ENCODE data around the gene RXFP1. TPM values are rescaled to one million over a fixed set of nuclear protein-coding genes. Genes with fewer than 3 reads are reported as not detected.

The RXFP1 gene
- total RNA-seq, 2 donors from 2014 or later, result not detected

DNA sequence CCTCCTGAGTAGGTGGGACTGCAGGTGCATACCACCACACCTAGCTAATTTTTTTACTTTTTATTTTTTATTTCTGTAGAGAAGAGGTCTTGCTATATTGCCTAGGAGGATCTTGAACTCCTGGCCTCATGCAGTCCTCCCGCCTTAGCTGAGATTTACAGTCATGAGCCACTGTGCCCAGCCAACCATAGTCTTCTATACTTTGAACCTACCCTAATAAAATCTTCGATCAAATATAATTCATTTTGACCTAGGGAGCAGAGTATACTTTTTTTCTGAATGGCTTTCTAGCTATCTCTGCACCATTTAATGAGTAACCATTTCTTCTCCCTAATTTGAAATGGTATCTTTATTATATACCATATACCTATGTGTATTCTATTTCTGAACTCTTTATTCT lies 157.1 kb downstream of the RXFP1 start:
- WGBS, 2 donors, result 95% methylated on average over 2 of the region's 2 CpGs
- Histone ChIP-seq H3K4me1 (peaks cover 4% of the 10 kb centered on the region), H3K36me3 (replicated peaks in 1 of 2; ENCODE audit: insufficient read depth in 1 of 2, low read depth in 2 of 2) (no peaks in the 10 kb centered on the region), H3K9me3 (no peaks in the 10 kb centered on the region), H3K27ac (no peak overlapping the region), H3K27me3 (no peaks in the 10 kb centered on the region), H3K4me3 (no peak overlapping the region)
- no peak for TF ChIP-seq POLR2A (IDR thresholded peaks at IDR 0.05)
- TF ChIP-seq, protein P1, sequence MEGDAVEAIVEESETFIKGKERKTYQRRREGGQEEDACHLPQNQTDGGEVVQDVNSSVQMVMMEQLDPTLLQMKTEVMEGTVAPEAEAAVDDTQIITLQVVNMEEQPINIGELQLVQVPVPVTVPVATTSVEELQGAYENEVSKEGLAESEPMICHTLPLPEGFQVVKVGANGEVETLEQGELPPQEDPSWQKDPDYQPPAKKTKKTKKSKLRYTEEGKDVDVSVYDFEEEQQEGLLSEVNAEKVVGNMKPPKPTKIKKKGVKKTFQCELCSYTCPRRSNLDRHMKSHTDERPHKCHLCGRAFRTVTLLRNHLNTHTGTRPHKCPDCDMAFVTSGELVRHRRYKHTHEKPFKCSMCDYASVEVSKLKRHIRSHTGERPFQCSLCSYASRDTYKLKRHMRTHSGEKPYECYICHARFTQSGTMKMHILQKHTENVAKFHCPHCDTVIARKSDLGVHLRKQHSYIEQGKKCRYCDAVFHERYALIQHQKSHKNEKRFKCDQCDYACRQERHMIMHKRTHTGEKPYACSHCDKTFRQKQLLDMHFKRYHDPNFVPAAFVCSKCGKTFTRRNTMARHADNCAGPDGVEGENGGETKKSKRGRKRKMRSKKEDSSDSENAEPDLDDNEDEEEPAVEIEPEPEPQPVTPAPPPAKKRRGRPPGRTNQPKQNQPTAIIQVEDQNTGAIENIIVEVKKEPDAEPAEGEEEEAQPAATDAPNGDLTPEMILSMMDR (IDR thresholded peaks at IDR 0.05), result no peak
- no peak for ATAC-seq
- intact Hi-C loops (cut with DNase I), result no loop called here
- no peak for DNase-seq

DNA sequence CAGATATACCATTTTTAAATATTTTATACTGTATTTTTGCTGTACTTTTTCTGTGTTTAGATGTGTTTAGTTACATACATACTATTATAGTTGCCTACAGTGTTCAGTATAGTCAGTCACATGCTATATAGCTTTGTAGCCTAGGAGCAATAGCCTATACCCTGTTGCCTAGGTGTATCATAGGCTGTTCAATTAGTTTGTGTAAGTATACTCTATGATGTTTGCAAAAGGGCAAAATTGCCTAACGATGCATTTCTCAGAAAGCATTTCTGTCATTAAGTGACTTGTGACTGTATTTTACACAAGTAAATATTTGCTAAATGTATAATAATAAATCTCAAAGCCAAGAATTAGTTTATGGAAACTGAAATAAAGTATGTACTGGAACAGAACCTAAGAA lies 159.9 kb downstream of the RXFP1 start:
- WGBS, 2 donors, result 73 to 74% methylated on average over 1 of the region's 1 CpG
- H3K4me3 ChIP-seq, result no peak overlapping the region
- no peaks in the 10 kb centered on the region for H3K9me3 ChIP-seq
- peaks cover 0 to 3% of the 10 kb centered on the region in 2 donors for H3K36me3 ChIP-seq (replicated peaks in 1 of 2; ENCODE audit: insufficient read depth in 1 of 2, low read depth in 2 of 2)
- peaks cover 3% of the 10 kb centered on the region for H3K4me1 ChIP-seq
- no peak for ATAC-seq
- no peak overlapping the region for H3K27ac ChIP-seq
- TF ChIP-seq POLR2A (IDR thresholded peaks at IDR 0.05), result no peak
- TF ChIP-seq, protein P1 (IDR thresholded peaks at IDR 0.05), result no peak
- intact Hi-C loops (cut with DNase I), result no loop called here
- no peak for DNase-seq
- H3K27me3 ChIP-seq, result no peaks in the 10 kb centered on the region

DNA sequence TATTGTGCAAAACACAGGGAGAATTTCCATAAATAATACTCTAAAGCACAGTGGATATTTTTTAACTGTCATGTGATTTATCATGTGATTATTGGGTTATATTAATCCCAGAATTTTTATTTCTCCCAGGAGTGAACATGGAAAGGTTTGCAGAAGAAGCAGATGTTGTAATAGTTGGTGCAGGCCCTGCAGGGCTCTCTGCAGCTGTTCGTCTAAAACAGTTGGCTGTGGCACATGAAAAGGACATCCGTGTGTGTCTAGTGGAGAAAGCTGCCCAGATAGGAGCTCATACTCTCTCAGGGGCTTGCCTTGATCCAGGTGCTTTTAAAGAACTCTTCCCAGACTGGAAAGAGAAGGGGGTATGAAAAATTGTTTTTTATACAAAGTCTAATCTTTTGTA lies 160.4 kb downstream of the RXFP1 start:
- H3K36me3 ChIP-seq (replicated peaks in 1 of 2; ENCODE audit: insufficient read depth in 1 of 2, low read depth in 2 of 2), result peaks cover 0 to 3% of the 10 kb centered on the region in 2 donors
- 82 to 91% methylated on average over 2 of the region's 2 CpGs for WGBS, 2 donors
- intact Hi-C loops (cut with DNase I), result no loop called here
- no peak overlapping the region for H3K4me3 ChIP-seq
- TF ChIP-seq, protein P1 (IDR thresholded peaks at IDR 0.05), result no peak
- TF ChIP-seq POLR2A (IDR thresholded peaks at IDR 0.05), result no peak
- DNase-seq, result no peak
- H3K9me3 ChIP-seq, result no peaks in the 10 kb centered on the region
- ATAC-seq, result no peak
- no peak overlapping the region for H3K27ac ChIP-seq
- H3K4me1 ChIP-seq, result peaks cover 3% of the 10 kb centered on the region
- H3K27me3 ChIP-seq, result no peaks in the 10 kb centered on the region

DNA sequence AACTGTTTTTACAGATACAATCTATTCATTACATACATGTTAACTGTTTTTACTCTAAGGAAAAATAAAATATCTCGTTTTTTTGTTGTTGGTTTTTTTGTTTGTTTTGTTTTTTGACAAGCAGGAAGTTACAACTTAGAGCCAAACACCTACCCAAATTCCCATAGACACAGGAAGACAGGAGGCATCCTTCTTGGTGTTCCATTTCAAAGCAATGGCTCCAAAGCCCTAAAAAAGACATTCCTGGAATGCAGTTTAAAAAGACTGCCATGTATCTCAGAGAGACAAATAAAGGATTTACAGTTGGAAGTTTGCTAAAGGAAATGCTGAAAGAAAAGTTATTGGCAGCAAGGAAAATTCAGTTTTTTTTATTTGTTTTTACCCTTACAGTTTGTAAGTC lies 167.1 kb downstream of the RXFP1 start:
- no peak for TF ChIP-seq POLR2A (IDR thresholded peaks at IDR 0.05)
- TF ChIP-seq, protein P1 (IDR thresholded peaks at IDR 0.05), result no peak
- Histone ChIP-seq H3K36me3 (replicated peaks in 1 of 2; ENCODE audit: insufficient read depth in 1 of 2, low read depth in 2 of 2) (peaks cover 0 to 3% of the 10 kb centered on the region in 2 donors), H3K4me1 (no peaks in the 10 kb centered on the region), H3K4me3 (no peak overlapping the region), H3K27ac (no peak overlapping the region), H3K27me3 (no peaks in the 10 kb centered on the region), H3K9me3 (no peaks in the 10 kb centered on the region)
- ATAC-seq (no peak), DNase-seq (no peak)
- intact Hi-C loops (cut with DNase I), result no loop called here
- WGBS, 2 donors, result 61 to 63% methylated on average over 1 of the region's 1 CpG

Small RNAs within 50 kb of the gene (small RNA-seq; reads per million reads assigned to genes)
- not detected for gene RF00012

Other genes with a start within 250 kb of the RXFP1 start
- 1 to 10 TPM; 2.3 to 3.4 TPM for gene C4orf46, start 150.0 kb downstream of the RXFP1 start, total RNA-seq
- gene ETFDH, start 150.4 kb downstream of the RXFP1 start, total RNA-seq, result 10 to 100 TPM; 24.4 to 96.2 TPM
- 10 to 100 TPM; 15.5 to 19.7 TPM for gene PPID, start 201.5 kb downstream of the RXFP1 start, total RNA-seq
- 10 to 100 TPM; 26.7 to 38.2 TPM for gene FNIP2, start 247.1 kb downstream of the RXFP1 start, total RNA-seq

All from body of pancreas (tissue), 4 donors.